Osteoblast (primary cell): ENCODE results near the gene ZGLP1. TPM values are rescaled to one million over a fixed set of nuclear protein-coding genes. Genes with fewer than 3 reads are reported as not detected.

Experiments
- DNase-seq: peaks from one replicate; pipeline ENCODE4 v3.0.0; 2011; ENCODE audit warnings: low spot score, mixed read lengths; ENCODE audit not compliant: insufficient read length; ENCODE audit errors: missing footprints
- H2AFZ ChIP-seq: 2 replicates; pipeline ENCODE4 v1.6.0; 2011; ENCODE audit warnings: mild to moderate bottlenecking, low read length
- H3K27ac ChIP-seq: 2 replicates; pipeline ENCODE4 v1.5.1; 2011; ENCODE audit warnings: mild to moderate bottlenecking, low read depth, low read length, moderate library complexity
- H3K27me3 ChIP-seq: 2 replicates; pipeline ENCODE4 v1.6.0; 2012; ENCODE audit warnings: mild to moderate bottlenecking, control low read depth, inconsistent platforms, low read length, moderate library complexity; ENCODE audit not compliant: insufficient read depth
- H3K36me3 ChIP-seq: 2 replicates; pipeline ENCODE4 v1.5.1; 2011; ENCODE audit warnings: mild to moderate bottlenecking, low read length, control low read depth, moderate library complexity; ENCODE audit not compliant: insufficient read depth
- H3K4me1 ChIP-seq: 2 replicates; pipeline ENCODE4 v1.5.1; 2011; ENCODE audit warnings: mild to moderate bottlenecking, low read length, control low read depth, moderate library complexity; ENCODE audit not compliant: insufficient read depth
- H3K4me2 ChIP-seq: 2 replicates; pipeline ENCODE4 v1.6.0; 2011; ENCODE audit warnings: mild to moderate bottlenecking, low read length; ENCODE audit not compliant: insufficient read depth
- H3K4me3 ChIP-seq: fragments of 200-600 bp; sonication (generic); 3 replicates; pipeline ENCODE4 v1.5.1; 2012; ENCODE audit warnings: mild to moderate bottlenecking, low read length, inconsistent platforms; ENCODE audit not compliant: insufficient read depth
- H3K79me2 ChIP-seq: 2 replicates; pipeline ENCODE4 v1.6.0; 2012; ENCODE audit warnings: mild to moderate bottlenecking, low read length, control low read depth, inconsistent platforms; ENCODE audit not compliant: insufficient read depth
- H3K9me3 ChIP-seq: 2 replicates; pipeline ENCODE4 v1.5.1; 2011; ENCODE audit warnings: low read depth, low read length, control low read depth
- H4K20me1 ChIP-seq: 2 replicates; pipeline ENCODE4 v1.6.0; 2012; ENCODE audit warnings: mild to moderate bottlenecking, low read length, control low read depth; ENCODE audit not compliant: insufficient read depth
- CTCF ChIP-seq: IDR thresholded peaks from 2 replicates; pipeline ENCODE4 v1.5.1; 2011; ENCODE audit warnings: mild to moderate bottlenecking, low read depth, low read length, moderate library complexity; ENCODE audit errors: extremely low read depth
- total RNA-seq: library from RNA; depleted of rRNA; stranded (reverse); fragments of >200 nt; gene quantifications from 2 replicates; pipeline ENCODE4 v1.2.3, GENCODE V29; 2012

The ZGLP1 gene
- total RNA-seq, 1 donor = 0.72 TPM

- no peak overlapping the region for H3K27ac ChIP-seq
- no peaks in the 10 kb centered on the region for H3K4me1 ChIP-seq
- no peak for TF ChIP-seq CTCF
- peak; percentile 30 for DNase-seq
- no peaks in the 10 kb centered on the region for H4K20me1 ChIP-seq
- no peaks in the 10 kb centered on the region for H3K79me2 ChIP-seq
- H3K27me3 ChIP-seq = no peaks in the 10 kb centered on the region
- no peaks in the 10 kb centered on the region for H3K36me3 ChIP-seq
- no peak overlapping the region for H2AFZ ChIP-seq
- no peaks in the 10 kb centered on the region for H3K9me3 ChIP-seq
- H3K4me3 ChIP-seq = no peak overlapping the region
- no peak overlapping the region for H3K4me2 ChIP-seq
Measured at GRCh38 chr19:10279737-10280442, 29.7 kb downstream of the ZGLP1 start.

GRCh38 chr19:10278935-10279334 is 30.7 kb downstream of the ZGLP1 start:
- Histone ChIP-seq H3K4me2 (no peak overlapping the region), H3K27me3 (no peaks in the 10 kb centered on the region), H3K79me2 (no peaks in the 10 kb centered on the region), H3K4me1 (no peaks in the 10 kb centered on the region), H2AFZ (no peak overlapping the region), H4K20me1 (no peaks in the 10 kb centered on the region), H3K36me3 (no peaks in the 10 kb centered on the region), H3K9me3 (no peaks in the 10 kb centered on the region), H3K4me3 (no peak overlapping the region), H3K27ac (no peak overlapping the region)
- TF ChIP-seq CTCF = no peak
- DNase-seq = no peak

- Histone ChIP-seq H3K79me2 (no peaks in the 10 kb centered on the region), H3K4me1 (no peaks in the 10 kb centered on the region), H3K36me3 (no peaks in the 10 kb centered on the region), H3K27ac (no peak overlapping the region), H3K4me3 (no peak overlapping the region), H3K9me3 (no peaks in the 10 kb centered on the region), H2AFZ (no peak overlapping the region), H3K4me2 (no peak overlapping the region), H4K20me1 (no peaks in the 10 kb centered on the region), H3K27me3 (no peaks in the 10 kb centered on the region)
- DNase-seq = no peak
- TF ChIP-seq CTCF = no peak
Measured at GRCh38 chr19:10277795-10278589, 31.6 kb downstream of the ZGLP1 start.

- no peak overlapping the region for H3K27ac ChIP-seq
- no peak overlapping the region for H2AFZ ChIP-seq
- no peak for TF ChIP-seq CTCF
- H3K27me3 ChIP-seq = no peaks in the 10 kb centered on the region
- no peaks in the 10 kb centered on the region for H3K36me3 ChIP-seq
- H4K20me1 ChIP-seq = no peaks in the 10 kb centered on the region
- no peaks in the 10 kb centered on the region for H3K9me3 ChIP-seq
- no peak overlapping the region for H3K4me2 ChIP-seq
- no peak for DNase-seq
- no peaks in the 10 kb centered on the region for H3K79me2 ChIP-seq
- H3K4me3 ChIP-seq = no peak overlapping the region
- H3K4me1 ChIP-seq = peaks cover 11% of the 10 kb centered on the region
Measured at GRCh38 chr19:10274589-10274988, 35.0 kb downstream of the ZGLP1 start.
